Measurements from ENCODE around the gene COA5. TPM values are rescaled to one million over a fixed set of nuclear protein-coding genes. Genes with fewer than 3 reads are reported as not detected.

COA5 gene
- polyA plus RNA-seq, 2 of the 4 experiments (the other 2 are of a cell fraction): 32.7 to 43.3 TPM

GRCh38 chr2:98568161-98568956 lies 40.0 kb downstream of the COA5 start:
- Histone ChIP-seq H3K27ac (no peak overlapping the region), H3K4me2 (no peak overlapping the region), H3K4me3 (no peak overlapping the region), H3K9me3 (no peaks in the 10 kb centered on the region), H3K4me1 (no peaks in the 10 kb centered on the region)
- DNase-seq (ENCODE audit: low read depth in 1 of 2, low spot score in 1 of 2) (no peak), FAIRE-seq (no peak), ATAC-seq (no peak)
- CTCF ChIA-PET: interaction anchor here (0.7 to 5.1 kb wide), 16 partner anchors 8 to 253 kb away, joined by 3 to 20 read pairs (median 4); partner anchors contain the start of gene COA5
- no peak for TF ChIP-seq CHD4 (IDR thresholded peaks at IDR 0.05; ENCODE audit: borderline replicate concordance)
- no peak for TF ChIP-seq ZFP36 (IDR thresholded peaks at IDR 0.05; ENCODE audit: borderline replicate concordance, partially characterized antibody)
- no peak for TF ChIP-seq TP53 (CRISPR knock-in tag; IDR thresholded peaks at IDR 0.05)
- TF ChIP-seq KDM5A (IDR thresholded peaks at IDR 0.05): no peak
- TF ChIP-seq REST (IDR thresholded peaks at IDR 0.05): no peak
- TF ChIP-seq HES2 (IDR thresholded peaks at IDR 0.05): no peak
- no peak for TF ChIP-seq NFE2L2 (conservative IDR thresholded peaks at IDR 0.05; ENCODE audit: low read length)
- TF ChIP-seq TFCP2L1 (CRISPR knock-in tag; IDR thresholded peaks at IDR 0.05): no peak
- no peak for TF ChIP-seq NPAS2 (CRISPR knock-in tag; IDR thresholded peaks at IDR 0.05; ENCODE audit: borderline replicate concordance)
- TF ChIP-seq EHMT2 (IDR thresholded peaks at IDR 0.05; ENCODE audit: low read depth): no peak
- TF ChIP-seq HDAC2 (IDR thresholded peaks at IDR 0.05): no peak
- TF ChIP-seq HOXA7 (CRISPR knock-in tag; IDR thresholded peaks at IDR 0.05): no peak
- TF ChIP-seq, protein P1, sequence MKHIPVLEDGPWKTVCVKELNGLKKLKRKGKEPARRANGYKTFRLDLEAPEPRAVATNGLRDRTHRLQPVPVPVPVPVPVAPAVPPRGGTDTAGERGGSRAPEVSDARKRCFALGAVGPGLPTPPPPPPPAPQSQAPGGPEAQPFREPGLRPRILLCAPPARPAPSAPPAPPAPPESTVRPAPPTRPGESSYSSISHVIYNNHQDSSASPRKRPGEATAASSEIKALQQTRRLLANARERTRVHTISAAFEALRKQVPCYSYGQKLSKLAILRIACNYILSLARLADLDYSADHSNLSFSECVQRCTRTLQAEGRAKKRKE (CRISPR knock-in tag; IDR thresholded peaks at IDR 0.05; ENCODE audit: low read depth): no peak
- POLR2A ChIA-PET: no interaction called here
- WGBS (ENCODE audit: missing lambda C conversion rate): 89% methylated on average over 11 of the region's 11 CpGs

DNA sequence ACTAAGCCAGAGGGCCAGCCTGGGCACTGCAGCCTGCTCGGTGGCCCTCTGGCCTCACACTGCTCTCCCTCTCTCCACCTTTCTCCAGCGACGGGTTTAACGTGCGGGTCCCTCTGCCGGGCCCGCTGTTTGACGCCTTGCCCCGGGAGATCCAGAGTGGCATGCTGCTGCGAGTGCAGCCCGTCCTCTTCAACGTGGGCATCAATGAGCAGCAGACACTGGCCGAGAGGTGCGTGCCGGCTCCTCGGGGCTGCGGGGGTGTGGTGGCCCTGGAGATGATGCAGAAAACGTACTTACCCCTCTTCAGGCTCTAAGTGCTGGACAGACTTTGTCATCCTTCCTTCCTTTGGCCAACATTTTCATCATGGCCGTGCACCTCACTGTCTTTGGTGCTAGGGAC lies 42.4 kb downstream of the COA5 start:
- no peak overlapping the region for H3K4me2 ChIP-seq
- ChIA-PET POLR2A (no interaction called here), CTCF (no interaction called here)
- H3K27ac ChIP-seq: no peak overlapping the region
- 92% methylated on average over 19 of the region's 19 CpGs for WGBS (ENCODE audit: missing lambda C conversion rate)
- DNase-seq (ENCODE audit: low read depth in 1 of 2, low spot score in 1 of 2) (no peak), ATAC-seq (no peak), FAIRE-seq (no peak)
- no peaks in the 10 kb centered on the region for H3K4me1 ChIP-seq
- H3K4me3 ChIP-seq: no peak overlapping the region
- no peaks in the 10 kb centered on the region for H3K9me3 ChIP-seq
- TF ChIP-seq EHMT2 (IDR thresholded peaks at IDR 0.05; ENCODE audit: low read depth) (no peak), TFCP2L1 (CRISPR knock-in tag; IDR thresholded peaks at IDR 0.05) (no peak), KDM5A (IDR thresholded peaks at IDR 0.05) (no peak), EP300 (IDR thresholded peaks at IDR 0.05) (no peak), CHD4 (IDR thresholded peaks at IDR 0.05; ENCODE audit: borderline replicate concordance) (no peak)
- TF ChIP-seq, protein P2, sequence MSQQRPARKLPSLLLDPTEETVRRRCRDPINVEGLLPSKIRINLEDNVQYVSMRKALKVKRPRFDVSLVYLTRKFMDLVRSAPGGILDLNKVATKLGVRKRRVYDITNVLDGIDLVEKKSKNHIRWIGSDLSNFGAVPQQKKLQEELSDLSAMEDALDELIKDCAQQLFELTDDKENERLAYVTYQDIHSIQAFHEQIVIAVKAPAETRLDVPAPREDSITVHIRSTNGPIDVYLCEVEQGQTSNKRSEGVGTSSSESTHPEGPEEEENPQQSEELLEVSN (IDR thresholded peaks at IDR 0.05; ENCODE audit: borderline replicate concordance, low read depth): no peak

DNA sequence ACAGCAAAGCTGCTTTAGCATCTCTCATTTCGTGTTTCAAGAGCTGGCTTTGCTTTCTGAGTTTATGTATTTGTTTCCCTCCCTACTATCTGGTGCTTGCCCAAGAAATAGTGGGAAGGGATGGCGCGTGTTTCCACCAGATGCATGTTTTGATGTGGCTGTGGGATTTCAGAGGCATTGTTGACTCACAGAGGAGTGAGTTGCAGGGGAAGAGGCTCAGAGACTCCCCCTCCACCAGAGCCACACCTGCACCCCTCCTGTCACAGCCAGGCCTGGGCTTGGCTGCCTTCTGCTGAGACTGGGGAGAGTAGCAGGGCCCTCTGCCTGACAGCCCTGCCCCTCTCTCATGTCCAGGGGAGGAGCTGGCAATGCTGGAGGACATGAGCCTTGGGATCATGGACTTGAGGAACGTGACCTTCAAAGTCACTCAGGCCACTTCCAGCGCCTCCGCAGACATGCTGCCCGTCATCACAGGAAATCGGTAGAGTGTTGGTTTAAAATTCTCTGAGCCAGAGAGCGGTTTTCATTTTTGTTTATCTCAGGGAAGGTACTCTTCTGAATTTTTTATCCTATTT lies 42.9 kb downstream of the COA5 start:
- ChIA-PET POLR2A (no interaction called here), CTCF (no interaction called here)
- DNase-seq (ENCODE audit: low read depth in 1 of 2, low spot score in 1 of 2): no peak
- no peak overlapping the region for H3K4me3 ChIP-seq
- no peaks in the 10 kb centered on the region for H3K9me3 ChIP-seq
- no peaks in the 10 kb centered on the region for H3K4me1 ChIP-seq
- no peak for ATAC-seq
- TF ChIP-seq EHMT2 (IDR thresholded peaks at IDR 0.05; ENCODE audit: low read depth) (no peak), ZNF302 (CRISPR knock-in tag; IDR thresholded peaks at IDR 0.05) (no peak), HDAC2 (IDR thresholded peaks at IDR 0.05) (no peak), MAZ (IDR thresholded peaks at IDR 0.05; ENCODE audit: borderline replicate concordance, low read depth, low read length) (no peak), KDM5A (IDR thresholded peaks at IDR 0.05) (no peak), CBX8 (IDR thresholded peaks at IDR 0.05) (no peak), MAFK (IDR thresholded peaks at IDR 0.05; ENCODE audit: partially characterized antibody) (no peak)
- TF ChIP-seq, protein P3, sequence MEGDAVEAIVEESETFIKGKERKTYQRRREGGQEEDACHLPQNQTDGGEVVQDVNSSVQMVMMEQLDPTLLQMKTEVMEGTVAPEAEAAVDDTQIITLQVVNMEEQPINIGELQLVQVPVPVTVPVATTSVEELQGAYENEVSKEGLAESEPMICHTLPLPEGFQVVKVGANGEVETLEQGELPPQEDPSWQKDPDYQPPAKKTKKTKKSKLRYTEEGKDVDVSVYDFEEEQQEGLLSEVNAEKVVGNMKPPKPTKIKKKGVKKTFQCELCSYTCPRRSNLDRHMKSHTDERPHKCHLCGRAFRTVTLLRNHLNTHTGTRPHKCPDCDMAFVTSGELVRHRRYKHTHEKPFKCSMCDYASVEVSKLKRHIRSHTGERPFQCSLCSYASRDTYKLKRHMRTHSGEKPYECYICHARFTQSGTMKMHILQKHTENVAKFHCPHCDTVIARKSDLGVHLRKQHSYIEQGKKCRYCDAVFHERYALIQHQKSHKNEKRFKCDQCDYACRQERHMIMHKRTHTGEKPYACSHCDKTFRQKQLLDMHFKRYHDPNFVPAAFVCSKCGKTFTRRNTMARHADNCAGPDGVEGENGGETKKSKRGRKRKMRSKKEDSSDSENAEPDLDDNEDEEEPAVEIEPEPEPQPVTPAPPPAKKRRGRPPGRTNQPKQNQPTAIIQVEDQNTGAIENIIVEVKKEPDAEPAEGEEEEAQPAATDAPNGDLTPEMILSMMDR (IDR thresholded peaks at IDR 0.05): no peak
- H3K27ac ChIP-seq: no peak overlapping the region
- FAIRE-seq: no peak
- no peak overlapping the region for H3K4me2 ChIP-seq
- 93% methylated on average over 9 of the region's 9 CpGs for WGBS (ENCODE audit: missing lambda C conversion rate)
